ENCODE measurements around the gene CLBA1.

DNA sequence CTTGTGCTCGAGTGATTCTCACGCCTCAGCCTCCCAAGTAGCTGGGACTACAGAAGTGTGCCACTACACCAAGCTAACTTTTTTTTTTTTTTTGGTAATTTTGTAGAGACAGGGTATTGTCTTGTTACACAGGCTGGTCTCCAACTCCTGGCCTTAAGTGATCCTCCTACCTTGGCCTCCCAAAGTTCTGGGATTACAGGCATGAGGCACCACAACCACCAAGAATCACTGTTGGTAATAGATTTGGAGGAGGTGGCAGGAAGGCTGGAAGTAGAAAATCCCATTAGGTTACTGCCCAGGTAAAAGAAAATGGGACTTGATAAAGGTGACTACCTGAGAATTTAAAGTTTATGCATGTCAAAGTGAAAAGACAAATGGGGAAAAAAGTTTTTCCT is 36.7 kb downstream of the CLBA1 start:
- TF ChIP-seq EZH2 (IDR thresholded peaks at IDR 0.05; ENCODE audit: borderline replicate concordance, low read depth, low read length, poor library complexity, severe bottlenecking): no peak
- TF ChIP-seq, protein P1, sequence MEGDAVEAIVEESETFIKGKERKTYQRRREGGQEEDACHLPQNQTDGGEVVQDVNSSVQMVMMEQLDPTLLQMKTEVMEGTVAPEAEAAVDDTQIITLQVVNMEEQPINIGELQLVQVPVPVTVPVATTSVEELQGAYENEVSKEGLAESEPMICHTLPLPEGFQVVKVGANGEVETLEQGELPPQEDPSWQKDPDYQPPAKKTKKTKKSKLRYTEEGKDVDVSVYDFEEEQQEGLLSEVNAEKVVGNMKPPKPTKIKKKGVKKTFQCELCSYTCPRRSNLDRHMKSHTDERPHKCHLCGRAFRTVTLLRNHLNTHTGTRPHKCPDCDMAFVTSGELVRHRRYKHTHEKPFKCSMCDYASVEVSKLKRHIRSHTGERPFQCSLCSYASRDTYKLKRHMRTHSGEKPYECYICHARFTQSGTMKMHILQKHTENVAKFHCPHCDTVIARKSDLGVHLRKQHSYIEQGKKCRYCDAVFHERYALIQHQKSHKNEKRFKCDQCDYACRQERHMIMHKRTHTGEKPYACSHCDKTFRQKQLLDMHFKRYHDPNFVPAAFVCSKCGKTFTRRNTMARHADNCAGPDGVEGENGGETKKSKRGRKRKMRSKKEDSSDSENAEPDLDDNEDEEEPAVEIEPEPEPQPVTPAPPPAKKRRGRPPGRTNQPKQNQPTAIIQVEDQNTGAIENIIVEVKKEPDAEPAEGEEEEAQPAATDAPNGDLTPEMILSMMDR (conservative IDR thresholded peaks at IDR 0.05; ENCODE audit: low read depth, low read length): no peak

Measured in A673 (cell line).